ENCODE data around the gene TINAGL1.
A peak's percentile ranks its signal among the peaks of the same experiment; 100 is the strongest.

TINAGL1 gene

GRCh38 chr1:31621498-31621820, 45.1 kb downstream of the TINAGL1 start:
- ChIA-PET CTCF (no interaction called here), POLR2A (ENCODE audit: low non-redundant PET) (no interaction called here)
- no peak for DNase-seq (ENCODE audit: low spot score)
- H3K27ac ChIP-seq: no peak overlapping the region
- TF ChIP-seq, protein P1, sequence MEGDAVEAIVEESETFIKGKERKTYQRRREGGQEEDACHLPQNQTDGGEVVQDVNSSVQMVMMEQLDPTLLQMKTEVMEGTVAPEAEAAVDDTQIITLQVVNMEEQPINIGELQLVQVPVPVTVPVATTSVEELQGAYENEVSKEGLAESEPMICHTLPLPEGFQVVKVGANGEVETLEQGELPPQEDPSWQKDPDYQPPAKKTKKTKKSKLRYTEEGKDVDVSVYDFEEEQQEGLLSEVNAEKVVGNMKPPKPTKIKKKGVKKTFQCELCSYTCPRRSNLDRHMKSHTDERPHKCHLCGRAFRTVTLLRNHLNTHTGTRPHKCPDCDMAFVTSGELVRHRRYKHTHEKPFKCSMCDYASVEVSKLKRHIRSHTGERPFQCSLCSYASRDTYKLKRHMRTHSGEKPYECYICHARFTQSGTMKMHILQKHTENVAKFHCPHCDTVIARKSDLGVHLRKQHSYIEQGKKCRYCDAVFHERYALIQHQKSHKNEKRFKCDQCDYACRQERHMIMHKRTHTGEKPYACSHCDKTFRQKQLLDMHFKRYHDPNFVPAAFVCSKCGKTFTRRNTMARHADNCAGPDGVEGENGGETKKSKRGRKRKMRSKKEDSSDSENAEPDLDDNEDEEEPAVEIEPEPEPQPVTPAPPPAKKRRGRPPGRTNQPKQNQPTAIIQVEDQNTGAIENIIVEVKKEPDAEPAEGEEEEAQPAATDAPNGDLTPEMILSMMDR (conservative IDR thresholded peaks at IDR 0.05; ENCODE audit: low read depth): no peak

GRCh38 chr1:31621847-31622730, 45.8 kb downstream of the TINAGL1 start:
- TF ChIP-seq, protein P1 (conservative IDR thresholded peaks at IDR 0.05; ENCODE audit: low read depth): no peak
- H3K27ac ChIP-seq: peak overlapping the region; percentile 48
- no peak for DNase-seq (ENCODE audit: low spot score)
- CTCF ChIA-PET: no interaction called here
- POLR2A ChIA-PET (ENCODE audit: low non-redundant PET): no interaction called here

- TF ChIP-seq, protein P1 (conservative IDR thresholded peaks at IDR 0.05; ENCODE audit: low read depth): no peak
- DNase-seq (ENCODE audit: low spot score): no peak
- no peak overlapping the region for H3K27ac ChIP-seq
- POLR2A ChIA-PET (ENCODE audit: low non-redundant PET): no interaction called here
- CTCF ChIA-PET: no interaction called here
These were observed 47.0 kb downstream of the TINAGL1 start for GRCh38 chr1:31623365-31623764.

- ChIA-PET CTCF (no interaction called here), POLR2A (ENCODE audit: low non-redundant PET) (interaction anchor here (0.6 kb wide), 1 partner anchor 210 kb away, joined by 10 read pairs; no protein-coding TSS in a partner anchor)
- H3K27ac ChIP-seq: peak overlapping the region; percentile 98
- no peak for DNase-seq (ENCODE audit: low spot score)
- TF ChIP-seq, protein P1 (conservative IDR thresholded peaks at IDR 0.05; ENCODE audit: low read depth): no peak
These were observed 48.0 kb downstream of the TINAGL1 start for GRCh38 chr1:31624309-31624708.

- TF ChIP-seq, protein P1 (conservative IDR thresholded peaks at IDR 0.05; ENCODE audit: low read depth): no peak
- no peak for DNase-seq (ENCODE audit: low spot score)
- CTCF ChIA-PET: no interaction called here
- H3K27ac ChIP-seq: peak overlapping the region; percentile 98
- POLR2A ChIA-PET (ENCODE audit: low non-redundant PET): interaction anchor here (0.6 kb wide), 1 partner anchor 210 kb away, joined by 10 read pairs; no protein-coding TSS in a partner anchor
These were observed 48.6 kb downstream of the TINAGL1 start for GRCh38 chr1:31624731-31625514.

- ChIA-PET POLR2A (ENCODE audit: low non-redundant PET) (interaction anchor here (0.6 kb wide), 1 partner anchor 42 kb away, joined by 5 read pairs; no protein-coding TSS in a partner anchor), CTCF (no interaction called here)
- TF ChIP-seq, protein P1 (conservative IDR thresholded peaks at IDR 0.05; ENCODE audit: low read depth): no peak
- H3K27ac ChIP-seq: peak overlapping the region; percentile 98
- no peak for DNase-seq (ENCODE audit: low spot score)
These were observed 49.4 kb downstream of the TINAGL1 start for GRCh38 chr1:31625561-31626222.

Data from RWPE1 (cell line).